HG02973 (cell line): ENCODE measurements around the gene HEBP2.

Experiments used
- ATAC-seq: cut with Tn5 transposase; IDR thresholded peaks from one replicate; pipeline ENCODE4 v1.9.1; 2021; ENCODE audit warnings: moderate library complexity; ENCODE audit not compliant: unreplicated experiment

The HEBP2 gene

DNA sequence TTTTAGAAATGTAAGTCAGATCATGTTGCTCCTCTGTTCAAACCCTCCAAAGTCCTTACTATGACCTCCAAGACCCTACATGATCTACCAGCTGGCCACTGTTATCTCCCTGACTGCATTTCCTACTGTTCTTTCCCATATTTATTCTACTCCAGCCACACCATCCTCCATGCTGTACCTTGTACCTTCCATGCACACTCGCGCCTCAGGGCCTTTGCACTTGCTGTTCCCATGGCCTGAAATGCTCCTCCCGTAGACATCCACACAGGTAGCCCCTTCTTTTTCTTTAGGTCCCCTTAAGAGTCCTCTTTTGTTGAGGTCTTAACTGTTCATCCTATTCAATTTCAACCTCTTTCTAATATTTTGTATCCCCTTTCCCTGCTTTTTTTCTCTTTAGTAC, 47.0 kb downstream of the HEBP2 start:
- no peak for ATAC-seq

GRCh38 chr6:138454981-138455706, 51.1 kb downstream of the HEBP2 start:
- peak; percentile 40 for ATAC-seq

- peak; percentile 98 for ATAC-seq
Observed at GRCh38 chr6:138455746-138456400, 51.9 kb downstream of the HEBP2 start.

- no peak for ATAC-seq
Observed at GRCh38 chr6:138456401-138456790, 52.4 kb downstream of the HEBP2 start.

- ATAC-seq: no peak
Observed at GRCh38 chr6:138461647-138462046, 57.6 kb downstream of the HEBP2 start.

DNA sequence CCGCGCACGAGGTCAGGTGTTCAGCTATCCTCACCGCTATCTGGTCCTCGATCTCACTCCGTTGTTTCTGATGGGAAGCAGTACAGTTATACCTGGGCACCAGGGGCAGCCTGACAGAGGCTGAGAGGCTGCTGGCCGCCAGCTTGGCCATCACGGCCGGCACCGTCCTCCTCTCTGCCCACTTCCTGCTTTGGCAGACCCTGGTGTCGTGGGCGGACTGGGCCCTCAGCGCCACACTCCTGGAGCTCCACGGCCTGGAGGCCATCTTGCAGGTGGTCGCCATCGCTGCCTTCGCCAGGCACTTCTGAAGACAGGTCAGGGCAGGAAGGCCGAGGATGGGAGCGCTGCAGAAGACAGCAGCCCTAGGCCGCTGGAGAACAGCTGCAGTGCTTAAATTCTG, 60.1 kb downstream of the HEBP2 start:
- no peak for ATAC-seq

- no peak for ATAC-seq
Observed at GRCh38 chr6:138465007-138465645, 61.1 kb downstream of the HEBP2 start.

DNA sequence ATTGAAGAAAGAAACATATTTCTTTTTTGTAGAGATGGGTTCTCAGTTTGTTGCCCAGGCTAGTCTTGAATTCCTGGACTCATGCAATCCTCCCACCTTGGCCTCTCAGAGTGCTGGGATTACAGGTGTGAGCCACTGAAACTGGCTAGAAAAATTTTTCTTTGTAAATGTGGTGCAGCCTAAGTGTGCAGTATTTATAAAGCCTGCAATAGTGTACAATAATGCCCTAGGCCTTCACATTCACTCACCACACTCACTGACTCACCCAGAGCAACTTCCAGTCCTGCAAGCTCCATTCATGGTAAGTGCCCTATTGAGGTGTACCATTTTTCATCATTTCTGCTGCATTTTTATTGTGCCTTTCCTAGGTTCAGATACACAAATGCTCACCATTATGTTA, 63.9 kb downstream of the HEBP2 start:
- ATAC-seq: no peak

- no peak for ATAC-seq
Observed at GRCh38 chr6:138468320-138469015, 64.4 kb downstream of the HEBP2 start.
